ENCODE results near the gene USP48. TPM values are rescaled to one million over a fixed set of nuclear protein-coding genes. Genes with fewer than 3 reads are reported as not detected.

USP48 gene
- total and polyA plus RNA-seq, 2 of the 8 experiments (the other 6 are each of a cell fraction or from before 2014, with no cell fraction given), result 12.8 to 83.5 TPM

- H3K9me3 ChIP-seq (ENCODE audit: insufficient read depth in 2 of 2, low read depth in 1 of 2, low read length in 1 of 2), result no peaks in the 10 kb centered on the region
- no peaks in the 10 kb centered on the region; a peak in 1 of 7 replicates for H3K27me3 ChIP-seq (replicated peaks in 1 of 4; ENCODE audit: control insufficient read depth in 3 of 4, extremely low read depth in 1 of 4, insufficient read depth in 3 of 4, low read length in 3 of 4)
- WGBS, 2 experiments (ENCODE audit: extremely low coverage in 1 of 2, insufficient coverage in 1 of 2, insufficient read length in 1 of 2, insufficient replicate concordance in 2 of 2, low coverage in 1 of 2, low lambda C conversion rate in 2 of 2, missing lambda C conversion rate in 1 of 2), result 86% methylated on average over 20 of the region's 22 CpGs; no CpG with 5 or more reads in 1 of the 2 experiments
- H3K9ac ChIP-seq (replicated peaks in 1 of 4; ENCODE audit: extremely low read depth in 1 of 4, low read depth in 3 of 4, low read length in 3 of 4), result no peak overlapping the region
- no peak overlapping the region for H4K8ac ChIP-seq (ENCODE audit: extremely low read depth, insufficient read depth, low read length)
- peaks cover 5 to 40% (median 24%) of the 10 kb centered on the region in 4 experiments; a peak in 7 of 8 replicates for H3K36me3 ChIP-seq (ENCODE audit: control insufficient read depth in 2 of 4, insufficient read depth in 4 of 4, low read length in 3 of 4)
- H3K56ac ChIP-seq (replicated peaks; ENCODE audit: insufficient read length, low read depth, low read length), result no peak overlapping the region
- no peak overlapping the region for H3K4me2 ChIP-seq (ENCODE audit: insufficient read depth in 1 of 2, low read depth in 2 of 2, low read length in 2 of 2)
- H2AFZ ChIP-seq (ENCODE audit: low read length), result no peak overlapping the region
- no peak overlapping the region for H4K91ac ChIP-seq (replicated peaks; ENCODE audit: insufficient read length, low read length)
- H3K14ac ChIP-seq (ENCODE audit: insufficient read length), result no peak overlapping the region
- no peak overlapping the region for H3K23ac ChIP-seq (ENCODE audit: insufficient read length)
- H2AK5ac ChIP-seq (ENCODE audit: low read depth, low read length), result no peak overlapping the region
- FAIRE-seq (no peak), DNase-seq (ENCODE audit: low read depth in 1 of 2, low spot score in 2 of 2) (peak in 1 of 2 experiments; percentile 44)
- no peak overlapping the region for H3K27ac ChIP-seq (ENCODE audit: low read depth, low read length)
- no peak overlapping the region for H2BK15ac ChIP-seq (ENCODE audit: low read length)
- no peaks in the 10 kb centered on the region for H3K79me1 ChIP-seq (ENCODE audit: low read depth, low read length)
- H2BK5ac ChIP-seq (ENCODE audit: low read depth, low read length), result no peak overlapping the region
- no peaks in the 10 kb centered on the region for H3K23me2 ChIP-seq (ENCODE audit: low read depth, low read length)
- H2BK12ac ChIP-seq (ENCODE audit: low read depth, low read length), result no peak overlapping the region
- POLR2A ChIA-PET (ENCODE audit: partially characterized antibody), result interaction anchor here (0.6 to 1.5 kb wide), 3 partner anchors 12 to 820 kb away, joined by 3 read pairs; no protein-coding TSS in a partner anchor
- H3K4ac ChIP-seq (replicated peaks; ENCODE audit: insufficient read length, low read depth, low read length), result no peak overlapping the region
- peaks cover 0 to 2% of the 10 kb centered on the region in 2 experiments for H4K20me1 ChIP-seq (replicated peaks in 1 of 2; ENCODE audit: control insufficient read depth in 1 of 2, insufficient read depth in 2 of 2, low read length in 2 of 2)
- H3K79me2 ChIP-seq (ENCODE audit: control insufficient read depth in 1 of 2, insufficient read depth in 2 of 2, low read length in 2 of 2), result no peaks in the 10 kb centered on the region
- H2BK120ac ChIP-seq (replicated peaks; ENCODE audit: low read depth, low read length), result no peak overlapping the region
- TF ChIP-seq TAF1 (IDR thresholded peaks at IDR 0.05; ENCODE audit: low read depth, low read length) (no peak), RAD21 (IDR thresholded peaks at IDR 0.05 in 1 of 2, conservative IDR thresholded peaks at IDR 0.05 in 1 of 2; ENCODE audit: low read depth in 2 of 2, low read length in 2 of 2) (no peak)
- H2BK20ac ChIP-seq (ENCODE audit: low read length), result no peak overlapping the region
- H3K4me3 ChIP-seq (ENCODE audit: extremely low read depth in 1 of 4, insufficient read depth in 2 of 4, low read depth in 3 of 4, low read length in 4 of 4), result no peak overlapping the region
- no peak overlapping the region for H4K5ac ChIP-seq (ENCODE audit: insufficient read length, low read depth, low read length)
- H3K18ac ChIP-seq (ENCODE audit: extremely low read depth, low read length), result no peak overlapping the region
- CTCF ChIA-PET (ENCODE audit: partially characterized antibody), result interaction anchor here (0.6 to 1.5 kb wide), 3 partner anchors 59 to 229 kb away, joined by 5 to 6 read pairs (median 5); no protein-coding TSS in a partner anchor
- no peaks in the 10 kb centered on the region; a peak in 1 of 7 replicates for H3K4me1 ChIP-seq (replicated peaks in 1 of 4; ENCODE audit: control insufficient read depth in 3 of 4, insufficient read depth in 4 of 4, low read length in 3 of 4)
Observed at GRCh38 chr1:21823980-21824702, 41.2 kb upstream of the USP48 start.
